Ishikawa (cell line): ENCODE measurements around the gene IGSF6.

Experiments used
- CEBPB ChIP-seq: IDR thresholded peaks from 2 replicates; pipeline ENCODE4 v1.6.1; 2012
- CREB1 ChIP-seq: IDR thresholded peaks from 2 replicates; pipeline ENCODE4 v1.6.1; 2012; ENCODE audit warnings: low read depth
- EGR1 ChIP-seq: IDR thresholded peaks from 2 replicates; pipeline ENCODE4 v1.6.1; 2012
- EP300 ChIP-seq: IDR thresholded peaks from 2 replicates; pipeline ENCODE4 v1.6.1; 2012; ENCODE audit warnings: borderline replicate concordance
- FOXM1 ChIP-seq: IDR thresholded peaks from 2 replicates; pipeline ENCODE4 v1.6.1; 2012; ENCODE audit warnings: low read depth, borderline replicate concordance
- NFIC ChIP-seq: IDR thresholded peaks from 2 replicates; pipeline ENCODE4 v1.6.1; 2012
- RAD21 ChIP-seq: IDR thresholded peaks from 2 replicates; pipeline ENCODE4 v1.6.1; 2012; ENCODE audit warnings: low read depth
- TAF1 ChIP-seq: IDR thresholded peaks from 2 replicates; pipeline ENCODE4 v1.6.1; 2012; ENCODE audit warnings: low read depth, mild to moderate bottlenecking
- TCF12 ChIP-seq: IDR thresholded peaks from 2 replicates; pipeline ENCODE4 v1.6.1; 2012; ENCODE audit warnings: low read depth
- TEAD4 ChIP-seq: IDR thresholded peaks from 2 replicates; pipeline ENCODE4 v1.6.1; 2012
- YY1 ChIP-seq: IDR thresholded peaks from 2 replicates; pipeline ENCODE4 v1.6.1; 2012; ENCODE audit warnings: low read depth
- ZBTB7A ChIP-seq: IDR thresholded peaks from 2 replicates; pipeline ENCODE4 v1.6.1; 2012; ENCODE audit warnings: low read depth
- TF ChIP-seq, protein P1 (sequence below): IDR thresholded peaks from 2 replicates; pipeline ENCODE4 v1.6.1; 2012
- TF ChIP-seq, protein P2 (sequence below): IDR thresholded peaks from 2 replicates; pipeline ENCODE4 v1.6.1; 2012; ENCODE audit warnings: low read depth, mild to moderate bottlenecking
- TF ChIP-seq, protein P3 (sequence below): IDR thresholded peaks from 2 replicates; pipeline ENCODE4 v1.6.1; 2012

Gene IGSF6

DNA sequence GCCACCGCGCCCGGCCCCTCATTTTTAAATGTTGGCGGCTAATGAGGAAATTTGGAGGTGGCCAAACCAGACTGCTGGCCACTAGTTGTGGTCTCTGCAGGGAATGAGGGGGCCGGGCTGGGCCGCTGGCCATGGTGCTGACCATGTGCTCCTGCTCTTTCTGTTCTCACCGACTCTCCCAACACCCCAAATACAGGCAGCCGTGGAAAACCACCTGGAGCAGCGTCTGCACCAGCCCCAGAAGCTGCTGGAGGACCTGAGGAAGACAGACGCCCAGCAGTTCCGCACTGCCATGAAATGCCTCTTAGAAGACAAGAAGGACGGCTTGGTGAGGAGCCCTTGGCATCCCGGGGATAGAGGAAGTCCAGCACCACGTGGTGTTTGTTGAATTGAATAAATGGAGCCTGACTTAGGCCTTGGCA is 32.6 kb upstream of the IGSF6 start:
- no peak for TF ChIP-seq FOXM1
- no peak for TF ChIP-seq NFIC
- TF ChIP-seq, protein P1, sequence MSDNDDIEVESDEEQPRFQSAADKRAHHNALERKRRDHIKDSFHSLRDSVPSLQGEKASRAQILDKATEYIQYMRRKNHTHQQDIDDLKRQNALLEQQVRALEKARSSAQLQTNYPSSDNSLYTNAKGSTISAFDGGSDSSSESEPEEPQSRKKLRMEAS: peak; percentile 87
- no peak for TF ChIP-seq EP300
- no peak for TF ChIP-seq EGR1
- no peak for TF ChIP-seq RAD21
- peak; percentile 81 for TF ChIP-seq ZBTB7A
- no peak for TF ChIP-seq TEAD4
- no peak for TF ChIP-seq TAF1
- TF ChIP-seq, protein P2, sequence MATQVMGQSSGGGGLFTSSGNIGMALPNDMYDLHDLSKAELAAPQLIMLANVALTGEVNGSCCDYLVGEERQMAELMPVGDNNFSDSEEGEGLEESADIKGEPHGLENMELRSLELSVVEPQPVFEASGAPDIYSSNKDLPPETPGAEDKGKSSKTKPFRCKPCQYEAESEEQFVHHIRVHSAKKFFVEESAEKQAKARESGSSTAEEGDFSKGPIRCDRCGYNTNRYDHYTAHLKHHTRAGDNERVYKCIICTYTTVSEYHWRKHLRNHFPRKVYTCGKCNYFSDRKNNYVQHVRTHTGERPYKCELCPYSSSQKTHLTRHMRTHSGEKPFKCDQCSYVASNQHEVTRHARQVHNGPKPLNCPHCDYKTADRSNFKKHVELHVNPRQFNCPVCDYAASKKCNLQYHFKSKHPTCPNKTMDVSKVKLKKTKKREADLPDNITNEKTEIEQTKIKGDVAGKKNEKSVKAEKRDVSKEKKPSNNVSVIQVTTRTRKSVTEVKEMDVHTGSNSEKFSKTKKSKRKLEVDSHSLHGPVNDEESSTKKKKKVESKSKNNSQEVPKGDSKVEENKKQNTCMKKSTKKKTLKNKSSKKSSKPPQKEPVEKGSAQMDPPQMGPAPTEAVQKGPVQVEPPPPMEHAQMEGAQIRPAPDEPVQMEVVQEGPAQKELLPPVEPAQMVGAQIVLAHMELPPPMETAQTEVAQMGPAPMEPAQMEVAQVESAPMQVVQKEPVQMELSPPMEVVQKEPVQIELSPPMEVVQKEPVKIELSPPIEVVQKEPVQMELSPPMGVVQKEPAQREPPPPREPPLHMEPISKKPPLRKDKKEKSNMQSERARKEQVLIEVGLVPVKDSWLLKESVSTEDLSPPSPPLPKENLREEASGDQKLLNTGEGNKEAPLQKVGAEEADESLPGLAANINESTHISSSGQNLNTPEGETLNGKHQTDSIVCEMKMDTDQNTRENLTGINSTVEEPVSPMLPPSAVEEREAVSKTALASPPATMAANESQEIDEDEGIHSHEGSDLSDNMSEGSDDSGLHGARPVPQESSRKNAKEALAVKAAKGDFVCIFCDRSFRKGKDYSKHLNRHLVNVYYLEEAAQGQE: peak; percentile 95
- no peak for TF ChIP-seq TCF12
- TF ChIP-seq YY1: no peak
- TF ChIP-seq, protein P3, sequence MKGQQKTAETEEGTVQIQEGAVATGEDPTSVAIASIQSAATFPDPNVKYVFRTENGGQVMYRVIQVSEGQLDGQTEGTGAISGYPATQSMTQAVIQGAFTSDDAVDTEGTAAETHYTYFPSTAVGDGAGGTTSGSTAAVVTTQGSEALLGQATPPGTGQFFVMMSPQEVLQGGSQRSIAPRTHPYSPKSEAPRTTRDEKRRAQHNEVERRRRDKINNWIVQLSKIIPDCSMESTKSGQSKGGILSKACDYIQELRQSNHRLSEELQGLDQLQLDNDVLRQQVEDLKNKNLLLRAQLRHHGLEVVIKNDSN: peak; percentile 27; the same call in 1 of the 2 replicates
- TF ChIP-seq CREB1: no peak
- no peak for TF ChIP-seq CEBPB

DNA sequence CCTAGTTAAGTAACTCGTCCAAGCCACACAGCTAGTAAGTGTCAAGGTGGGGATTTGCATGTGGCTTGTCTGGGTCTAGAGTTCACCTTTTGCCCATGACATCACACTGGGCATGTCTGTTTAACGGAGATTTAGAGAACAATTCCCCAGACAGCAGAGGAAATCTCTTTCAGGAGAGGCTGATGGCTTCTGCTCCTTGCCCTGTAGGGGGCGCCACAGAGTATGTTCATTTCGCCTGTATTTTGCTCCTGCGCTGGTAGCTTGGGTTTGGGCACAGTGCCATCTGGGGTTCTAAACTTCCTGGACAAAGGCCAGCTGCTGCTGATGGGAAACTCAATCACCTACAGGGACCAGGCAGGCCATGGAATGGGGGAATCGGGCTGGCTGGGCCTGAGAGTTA is 31.8 kb upstream of the IGSF6 start:
- TF ChIP-seq TAF1: no peak
- TF ChIP-seq RAD21: 0 out of 2 replicates have a peak, but pooled peaks have one; percentile 12
- TF ChIP-seq, protein P3: no peak
- TF ChIP-seq NFIC: 0 out of 2 replicates have a peak, but pooled peaks have one; percentile 20

DNA sequence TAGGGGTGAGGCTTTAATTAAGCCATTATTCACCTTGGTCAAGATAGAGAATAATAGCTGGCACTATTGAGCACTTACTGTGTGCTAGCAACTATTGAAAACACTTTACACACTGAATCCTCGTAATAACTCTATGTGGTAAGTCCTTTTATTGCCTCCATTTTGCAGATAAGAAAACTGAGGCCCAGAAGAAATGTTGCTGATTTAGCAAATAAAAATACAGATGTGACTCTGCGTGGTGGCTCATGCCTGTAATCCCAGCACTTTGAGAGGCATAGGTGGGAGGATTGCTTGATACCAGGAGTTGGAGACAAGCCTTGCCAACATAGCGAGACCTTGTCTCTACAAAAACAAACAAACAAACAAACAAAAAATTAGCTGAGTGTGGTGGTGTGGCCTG is 30.8 kb upstream of the IGSF6 start:
- TF ChIP-seq TAF1 (no peak), RAD21 (no peak), TEAD4 (no peak), TCF12 (no peak), ZBTB7A (no peak)
- TF ChIP-seq, protein P2: no peak

DNA sequence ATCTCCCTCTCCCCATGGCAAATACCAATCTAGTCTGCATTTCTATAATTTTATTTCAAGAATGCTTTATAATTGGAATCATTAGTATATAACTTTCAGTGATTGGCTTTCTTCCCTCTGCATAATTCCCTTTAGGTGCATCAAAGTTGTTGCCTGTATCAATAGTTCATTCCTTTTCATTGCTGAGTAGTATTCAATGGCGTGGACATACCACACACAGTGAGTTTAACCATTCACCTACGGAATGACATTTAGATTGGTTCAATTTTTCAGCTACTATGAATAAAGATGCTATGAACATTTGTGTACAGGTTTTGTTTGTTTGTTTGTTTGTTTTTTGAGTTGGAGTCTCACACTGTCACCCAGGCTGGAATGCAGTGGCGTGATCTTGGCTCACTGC is 21.1 kb upstream of the IGSF6 start:
- TF ChIP-seq TEAD4 (no peak), TCF12 (no peak), CEBPB (no peak), EGR1 (no peak), FOXM1 (no peak), NFIC (no peak), TAF1 (no peak), YY1 (no peak), ZBTB7A (no peak), EP300 (no peak), CREB1 (no peak)
- TF ChIP-seq, protein P3: no peak
- TF ChIP-seq, protein P1: no peak
- TF ChIP-seq, protein P2: no peak
